ENCODE results near the gene CHST15. TPM values are rescaled to one million over a fixed set of nuclear protein-coding genes. Genes with fewer than 3 reads are reported as not detected.

The CHST15 gene
- total and polyA plus RNA-seq, 2 of the 13 experiments (the other 11 are each of a cell fraction or from before 2014, with no cell fraction given) = 1.4 to 94.7 TPM

DNA sequence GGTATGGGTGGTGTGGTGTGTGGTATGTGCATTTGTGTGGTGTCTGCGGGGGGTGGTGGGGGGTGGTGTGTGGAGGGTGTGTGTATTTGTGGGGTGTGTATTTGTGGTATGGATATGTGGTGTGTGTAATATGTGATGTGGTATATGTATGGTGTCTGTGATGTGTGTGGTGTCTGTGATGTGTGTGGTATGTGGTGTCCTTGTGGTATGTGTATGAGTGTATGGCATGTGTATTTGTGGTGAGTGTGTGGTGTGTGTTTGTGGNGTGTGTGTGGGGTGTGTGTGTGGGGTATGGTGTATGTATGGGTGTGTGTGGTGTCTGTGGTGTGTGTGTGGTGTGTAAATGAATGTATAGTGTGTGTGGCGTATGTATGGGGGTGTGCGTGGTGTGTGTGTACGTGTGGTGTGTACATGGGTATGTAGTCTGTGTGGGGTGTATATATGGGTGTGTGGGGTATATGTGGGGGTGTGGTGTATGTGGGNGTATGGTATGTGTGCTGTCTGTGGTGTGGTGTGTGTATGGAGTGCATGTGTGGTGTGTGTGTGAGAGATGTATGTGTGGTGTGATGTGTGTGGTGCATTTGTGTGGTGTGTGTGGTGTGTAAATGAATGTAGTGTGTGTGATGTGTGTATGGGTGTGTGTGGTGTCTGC is 27.1 kb upstream of the CHST15 start:
- FAIRE-seq = no peak
- POLR2A ChIA-PET = no interaction called here
- no peaks in the 10 kb centered on the region for H3K9me3 ChIP-seq (ENCODE audit: low read length)
- no TSS peak for BruUV-seq (replicated peaks)
- intact Hi-C loops (cut with micrococcal nuclease; ENCODE audit: unreplicated experiment) (no loop called here), in situ Hi-C loops (cut with HindIII; ENCODE audit: extremely low pct_ligation_motif_present, low pct_unique_long_range_greater_than_20kb) (no loop called here)
- TF ChIP-seq ZNF446 (CRISPR knock-in tag; IDR thresholded peaks at IDR 0.05) (no peak), LCORL (IDR thresholded peaks at IDR 0.05) (no peak), LCORL (CRISPR knock-in tag; IDR thresholded peaks at IDR 0.05) (no peak), ZNF431 (CRISPR knock-in tag; IDR thresholded peaks at IDR 0.05; ENCODE audit: borderline replicate concordance, low read depth) (no peak), CREB1 (IDR thresholded peaks at IDR 0.05) (no peak), CREB1 (CRISPR knock-in tag; IDR thresholded peaks at IDR 0.05) (no peak), ZNF709 (CRISPR knock-in tag; IDR thresholded peaks at IDR 0.05) (no peak), EP300 (IDR thresholded peaks at IDR 0.05; ENCODE audit: low read depth in 2 of 2, low read length in 2 of 2) (no peak), EP300 (CRISPR knock-in tag; IDR thresholded peaks at IDR 0.05; ENCODE audit: borderline replicate concordance) (no peak), TOE1 (CRISPR knock-in tag; IDR thresholded peaks at IDR 0.05) (no peak), PHF5A (CRISPR knock-in tag; IDR thresholded peaks at IDR 0.05; ENCODE audit: low read depth, unreplicated experiment) (no peak), ZNF18 (CRISPR knock-in tag; IDR thresholded peaks at IDR 0.05; ENCODE audit: insufficient replicate concordance) (no peak), ZSCAN20 (CRISPR knock-in tag; IDR thresholded peaks at IDR 0.05; ENCODE audit: borderline replicate concordance) (no peak), MAFK (conservative IDR thresholded peaks at IDR 0.05 in 1 of 2, IDR thresholded peaks at IDR 0.05 in 1 of 2; ENCODE audit: low read length in 2 of 2) (no peak), ZSCAN21 (CRISPR knock-in tag; IDR thresholded peaks at IDR 0.05; ENCODE audit: borderline replicate concordance) (no peak), SETDB1 (CRISPR knock-in tag; IDR thresholded peaks at IDR 0.05; ENCODE audit: borderline replicate concordance) (no peak), CHD4 (IDR thresholded peaks at IDR 0.05; ENCODE audit: borderline replicate concordance, low read length) (no peak), ZSCAN22 (CRISPR knock-in tag; IDR thresholded peaks at IDR 0.05) (no peak), JARID2 (CRISPR knock-in tag; IDR thresholded peaks at IDR 0.05; ENCODE audit: insufficient replicate concordance) (no peak)
- TF ChIP-seq, protein P1, sequence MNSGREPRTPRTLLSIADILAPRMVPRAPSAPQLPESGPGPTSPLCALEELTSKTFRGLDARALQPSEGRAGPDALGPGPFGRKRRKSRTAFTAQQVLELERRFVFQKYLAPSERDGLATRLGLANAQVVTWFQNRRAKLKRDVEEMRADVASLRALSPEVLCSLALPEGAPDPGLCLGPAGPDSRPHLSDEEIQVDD (CRISPR knock-in tag; IDR thresholded peaks at IDR 0.05; ENCODE audit: borderline replicate concordance) = no peak
- H3K36me3 ChIP-seq (replicated peaks in 1 of 2; ENCODE audit: control insufficient read depth in 1 of 2, insufficient read depth in 2 of 2, low read length in 2 of 2) = no peaks in the 10 kb centered on the region
- no peak overlapping the region for H3K27ac ChIP-seq (ENCODE audit: extremely low read length, insufficient read depth, low read length)
- peaks cover 3% of the 10 kb centered on the region; the same call in 1 of the 2 replicates for H3K4me1 ChIP-seq (ENCODE audit: insufficient read depth, low read length)
- no peak overlapping the region for H3K4me2 ChIP-seq (ENCODE audit: low read depth, low read length)
- H3K79me2 ChIP-seq (ENCODE audit: insufficient read depth, low read length) = no peaks in the 10 kb centered on the region
- H3K27me3 ChIP-seq (ENCODE audit: control insufficient read depth in 1 of 2, insufficient read depth in 2 of 2, low read length in 2 of 2) = peaks cover 5 to 29% of the 10 kb centered on the region in 2 experiments; a peak in 3 of 5 replicates
- H2AFZ ChIP-seq (ENCODE audit: low read length) = no peak overlapping the region
- H4K20me1 ChIP-seq (ENCODE audit: insufficient read depth, low read length) = no peaks in the 10 kb centered on the region
- no peak overlapping the region for H3K4me3 ChIP-seq (replicated peaks in 1 of 3; ENCODE audit: insufficient read depth in 1 of 3, low read depth in 2 of 3, low read length in 3 of 3)
- no peak overlapping the region for H3K9ac ChIP-seq (ENCODE audit: insufficient read depth, low read depth, low read length)
- CTCF ChIA-PET (ENCODE audit: low intra/inter-chr PET ratio, low total read pairs) = no interaction called here
- no peak for DNase-seq (ENCODE audit: low spot score)
- ATAC-seq = no peak
- WGBS (ENCODE audit: low lambda C conversion rate) = 87% methylated on average over 4 of the region's 4 CpGs

Measured in HepG2 (cell line).